ENCODE data around the gene CCDC3. TPM values are rescaled to one million over a fixed set of nuclear protein-coding genes. Genes with fewer than 3 reads are reported as not detected.
"Not testable (repeated sequence)": the region's sequence is repeated elsewhere in the genome, so short reads cannot be mapped to it uniquely, and the experiment has no call there.

The CCDC3 gene
- polyA plus RNA-seq, 6 donors from 2014 or later: not detected

DNA sequence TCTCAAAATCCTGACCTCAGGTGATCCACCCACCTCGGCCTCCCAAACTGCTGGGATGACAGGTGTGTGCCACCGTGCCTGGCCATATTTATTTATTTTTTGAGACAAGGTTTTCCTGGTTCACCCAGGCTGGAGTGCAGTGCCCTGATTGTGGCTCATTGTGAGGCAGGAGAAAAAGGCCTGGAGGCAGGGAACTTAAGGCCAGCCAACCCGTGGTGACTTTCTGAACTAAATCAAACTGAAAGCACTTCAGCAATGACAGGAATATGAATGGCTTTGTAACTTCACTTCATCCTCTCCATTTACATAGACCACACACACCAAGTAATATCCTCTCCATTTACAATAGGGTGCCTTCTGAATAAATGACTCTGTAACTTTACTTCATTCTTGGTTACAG lies 124.4 kb downstream of the CCDC3 start:
- Mint-ChIP-seq H3K4me1 (no peaks in the 10 kb centered on the region), H3K27me3 (peaks cover 0 to 5% (median 0%) of the 10 kb centered on the region in 3 donors), H3K36me3 (no peaks in the 10 kb centered on the region), H3K27ac (no peak overlapping the region), H3K4me3 (no peak overlapping the region), H3K9me3 (peaks cover 0 to 7% (median 0%) of the 10 kb centered on the region in 7 donors)
- no peak for ATAC-seq (ENCODE audit: low read depth in 2 of 2)
- DNase-seq: no peak

DNA sequence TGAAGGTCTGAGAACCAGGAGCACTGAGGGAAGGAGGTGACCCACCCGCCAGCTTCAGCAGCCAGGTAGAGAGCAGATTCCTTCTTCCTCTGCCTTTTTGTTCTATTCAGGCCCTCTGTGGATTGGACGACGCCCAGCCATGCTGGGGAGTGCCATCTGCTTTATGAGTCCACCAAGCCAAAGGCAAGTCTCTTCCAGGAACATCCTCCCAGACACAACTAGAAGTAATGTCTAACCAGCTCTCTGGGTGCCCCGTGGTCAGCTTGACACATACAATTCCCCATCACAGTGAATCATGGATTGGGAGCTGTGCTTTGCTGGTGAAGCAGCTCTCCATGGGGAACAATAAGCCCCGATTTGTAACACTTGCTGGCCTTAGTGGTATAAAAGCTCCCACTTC lies 125.2 kb downstream of the CCDC3 start:
- Mint-ChIP-seq H3K27ac (no peak overlapping the region), H3K4me1 (peaks cover 0 to 3% (median 0%) of the 10 kb centered on the region in 3 donors), H3K27me3 (no peaks in the 10 kb centered on the region), H3K9me3 (peaks cover 0 to 7% (median 0%) of the 10 kb centered on the region in 7 donors), H3K4me3 (no peak overlapping the region), H3K36me3 (no peaks in the 10 kb centered on the region)
- no peak for ATAC-seq (ENCODE audit: low read depth in 2 of 2)
- DNase-seq: no peak

DNA sequence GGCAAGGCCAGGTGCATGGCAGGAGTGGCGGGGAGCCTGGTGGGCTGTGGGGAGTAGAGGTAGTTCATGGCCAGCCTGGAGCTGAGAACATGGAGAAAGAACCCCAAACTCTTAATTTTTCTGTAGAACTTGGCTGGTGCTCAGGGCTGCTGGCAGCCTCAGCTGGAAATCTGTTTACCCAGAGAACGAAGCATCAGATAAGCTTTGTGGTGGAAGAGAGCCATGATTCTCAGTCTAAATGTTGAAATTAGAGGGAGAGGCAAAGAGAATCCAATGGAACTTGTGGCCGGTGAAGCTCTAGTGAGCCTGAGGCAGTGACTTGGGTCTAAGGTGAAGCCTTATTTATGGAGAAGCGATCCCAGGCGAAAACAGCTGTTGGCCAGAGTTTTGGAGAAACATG lies 126.4 kb downstream of the CCDC3 start:
- no peak overlapping the region for H3K4me3 Mint-ChIP-seq
- DNase-seq (no peak), ATAC-seq (ENCODE audit: low read depth in 2 of 2) (no peak)
- no peak overlapping the region for H3K27ac Mint-ChIP-seq
- peaks cover 0 to 3% (median 0%) of the 10 kb centered on the region in 3 donors for H3K27me3 Mint-ChIP-seq
- H3K4me1 Mint-ChIP-seq: peaks cover 0 to 3% (median 0%) of the 10 kb centered on the region in 3 donors
- H3K9me3 Mint-ChIP-seq: peaks cover 0 to 6% (median 0%) of the 10 kb centered on the region in 7 donors
- no peaks in the 10 kb centered on the region for H3K36me3 Mint-ChIP-seq

DNA sequence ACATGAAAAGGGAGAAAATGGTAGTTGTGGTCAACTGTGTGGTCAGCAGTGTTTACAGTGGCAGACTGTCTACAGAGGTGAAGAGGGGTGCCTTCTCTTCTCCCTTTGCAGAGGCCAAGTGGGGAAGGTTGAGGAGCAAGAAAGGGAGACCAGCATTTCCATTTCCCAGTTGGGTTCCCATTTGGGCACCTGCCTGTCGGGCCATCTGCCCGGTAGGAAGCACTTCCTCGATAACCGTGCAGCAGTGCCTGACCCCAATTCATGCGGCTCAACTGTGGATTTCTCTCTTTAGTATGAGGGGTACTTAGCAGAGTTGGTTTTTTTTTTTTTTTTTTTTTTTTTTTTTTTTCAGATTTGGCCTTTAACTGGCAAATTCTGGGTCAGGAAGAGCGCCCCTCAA lies 127.0 kb downstream of the CCDC3 start:
- peaks cover 0 to 3% (median 0%) of the 10 kb centered on the region in 3 donors for H3K27me3 Mint-ChIP-seq
- ATAC-seq (ENCODE audit: low read depth in 2 of 2) (no peak), DNase-seq (no peak)
- H3K9me3 Mint-ChIP-seq: peaks cover 0 to under 1% (median 0%) of the 10 kb centered on the region in 7 donors
- H3K4me1 Mint-ChIP-seq: peaks cover 0 to 3% (median 0%) of the 10 kb centered on the region in 3 donors
- H3K27ac Mint-ChIP-seq: no peak overlapping the region
- H3K4me3 Mint-ChIP-seq: no peak overlapping the region
- no peaks in the 10 kb centered on the region for H3K36me3 Mint-ChIP-seq

DNA sequence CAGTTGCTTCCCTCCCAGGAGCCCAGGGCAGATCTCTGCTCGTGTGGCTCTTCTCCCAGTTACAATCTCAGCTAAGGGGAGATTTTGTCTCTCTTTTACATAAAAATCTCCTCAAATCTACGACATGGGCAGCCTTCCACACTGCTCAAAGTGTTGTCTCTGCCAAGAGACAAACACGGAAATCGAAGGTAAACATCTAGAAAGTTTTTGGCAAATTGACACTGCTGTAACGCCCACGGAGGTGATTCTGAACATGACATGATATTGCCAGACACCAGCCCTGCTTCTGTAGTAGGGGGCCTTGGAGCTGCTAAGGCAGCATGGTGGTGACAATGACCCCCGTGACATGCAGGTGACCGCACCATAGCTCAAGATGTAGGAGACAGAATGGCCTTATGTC lies 128.3 kb downstream of the CCDC3 start:
- H3K4me3 Mint-ChIP-seq: no peak overlapping the region
- no peak for ATAC-seq (ENCODE audit: low read depth in 2 of 2)

DNA sequence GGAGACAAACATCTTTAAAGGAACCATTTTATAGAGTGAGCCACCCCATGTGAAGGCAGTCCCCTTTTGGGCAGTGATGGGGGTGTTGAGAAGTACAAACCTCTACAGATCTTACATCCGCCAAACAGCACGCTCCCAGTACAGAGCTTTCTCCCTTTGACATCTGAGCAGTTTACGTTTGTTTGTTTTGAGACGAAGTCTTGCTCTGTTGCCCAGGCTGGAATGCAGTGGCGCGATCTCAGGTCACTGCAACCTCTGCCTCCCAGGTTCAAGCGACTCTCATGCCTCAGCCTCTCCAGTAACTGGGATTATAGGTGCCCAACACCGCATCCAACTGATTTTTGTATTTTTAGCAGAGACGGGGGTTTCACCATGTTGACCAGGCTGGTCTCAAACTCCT lies 128.9 kb downstream of the CCDC3 start:
- Mint-ChIP-seq H3K27ac (no peak overlapping the region), H3K36me3 (no peaks in the 10 kb centered on the region), H3K9me3 (no peaks in the 10 kb centered on the region), H3K4me1 (peaks cover 0 to 3% (median 0%) of the 10 kb centered on the region in 3 donors), H3K27me3 (peaks cover 0 to 3% (median 0%) of the 10 kb centered on the region in 3 donors), H3K4me3 (no peak overlapping the region)
- DNase-seq (no peak), ATAC-seq (ENCODE audit: low read depth in 2 of 2) (no peak)

More for the DNA sequence above, 128.3 kb downstream of the CCDC3 start:
- no peak for DNase-seq
- Mint-ChIP-seq H3K27me3 (peaks cover 0 to 3% (median 0%) of the 10 kb centered on the region in 3 donors), H3K9me3 (no peaks in the 10 kb centered on the region), H3K4me1 (peaks cover 0 to 3% (median 0%) of the 10 kb centered on the region in 3 donors), H3K36me3 (no peaks in the 10 kb centered on the region), H3K27ac (no peak overlapping the region)

DNA sequence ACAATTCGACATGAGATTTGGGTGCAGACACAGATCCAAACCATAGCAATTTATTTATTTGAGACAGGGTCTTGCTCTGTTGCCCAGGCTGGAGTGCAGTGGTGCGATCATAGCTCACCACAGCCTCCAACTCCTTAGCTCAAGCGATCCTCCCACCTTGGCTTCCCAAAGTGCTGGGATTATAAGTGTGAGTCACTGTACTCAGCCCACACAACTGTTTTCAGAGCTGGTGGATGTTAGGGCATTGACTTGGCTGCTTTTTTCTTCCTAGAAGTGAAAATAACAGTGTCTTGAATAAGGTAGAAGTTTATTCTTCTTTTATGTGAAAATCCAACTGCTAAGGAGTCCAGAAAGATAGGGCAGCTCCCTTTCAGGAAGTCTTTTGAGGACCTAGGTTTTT lies 132.1 kb downstream of the CCDC3 start:
- Mint-ChIP-seq H3K27me3 (peaks cover 0 to 3% (median 0%) of the 10 kb centered on the region in 3 donors), H3K27ac (no peak overlapping the region), H3K4me1 (peaks cover 0 to 13% (median 0%) of the 10 kb centered on the region in 3 donors), H3K36me3 (no peaks in the 10 kb centered on the region), H3K9me3 (no peaks in the 10 kb centered on the region), H3K4me3 (no peak overlapping the region)
- DNase-seq (no peak), ATAC-seq (ENCODE audit: low read depth in 2 of 2) (no peak)

DNA sequence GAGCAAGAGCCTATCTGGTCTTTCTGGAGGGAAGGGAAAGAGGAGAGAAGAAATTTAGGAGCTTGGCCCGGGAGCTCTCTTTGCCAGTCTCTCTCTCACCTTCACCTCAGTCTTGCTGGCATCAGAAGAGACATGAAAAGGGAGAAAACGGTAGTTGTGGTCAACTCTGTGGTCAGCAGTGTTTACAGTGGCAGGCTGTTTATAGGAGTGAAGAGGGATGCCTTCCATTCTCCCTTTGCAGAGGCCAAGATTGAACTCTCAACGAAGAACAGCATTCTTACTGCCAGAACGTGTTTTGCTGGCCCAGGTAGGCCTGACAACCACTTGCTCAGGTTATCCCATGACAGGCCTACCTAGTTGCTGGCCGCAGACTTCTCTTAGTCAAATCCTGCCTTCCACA lies 133.3 kb downstream of the CCDC3 start:
- peaks cover 0 to 3% (median 0%) of the 10 kb centered on the region in 3 donors for H3K27me3 Mint-ChIP-seq
- DNase-seq: no peak
- peak overlapping the region in 1 of 6 donors; percentile 21 for H3K27ac Mint-ChIP-seq
- no peak for ATAC-seq (ENCODE audit: low read depth in 2 of 2)
- peaks cover 0 to 13% (median 0%) of the 10 kb centered on the region in 3 donors for H3K4me1 Mint-ChIP-seq
- H3K36me3 Mint-ChIP-seq: no peaks in the 10 kb centered on the region
- H3K4me3 Mint-ChIP-seq: peak overlapping the region in 1 of 8 donors; percentile 63
- no peaks in the 10 kb centered on the region for H3K9me3 Mint-ChIP-seq

DNA sequence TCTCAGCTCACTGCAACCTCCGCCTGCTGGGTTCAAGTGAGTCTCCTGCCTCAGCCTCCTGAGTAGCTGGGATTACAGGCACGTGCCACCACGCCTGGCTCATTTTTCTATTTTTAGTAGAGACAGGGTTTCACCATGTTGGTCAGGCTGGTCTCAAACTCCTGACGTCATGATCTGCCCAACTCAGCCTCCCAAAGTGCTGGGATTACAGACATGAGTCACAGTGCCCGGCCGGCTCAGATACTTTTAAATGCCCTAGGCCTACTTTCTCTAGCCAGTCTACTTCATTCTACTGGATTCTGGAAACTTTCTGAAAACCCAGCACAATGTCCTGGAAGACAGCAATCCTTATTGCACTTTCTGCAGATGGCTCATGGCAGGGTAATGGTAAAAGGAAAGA lies 136.0 kb downstream of the CCDC3 start:
- not testable (repeated sequence) for H3K9me3 Mint-ChIP-seq; H3K27me3 Mint-ChIP-seq; DNase-seq; H3K4me3 Mint-ChIP-seq; ATAC-seq (ENCODE audit: low read depth in 2 of 2); H3K27ac Mint-ChIP-seq; H3K4me1 Mint-ChIP-seq; H3K36me3 Mint-ChIP-seq

DNA sequence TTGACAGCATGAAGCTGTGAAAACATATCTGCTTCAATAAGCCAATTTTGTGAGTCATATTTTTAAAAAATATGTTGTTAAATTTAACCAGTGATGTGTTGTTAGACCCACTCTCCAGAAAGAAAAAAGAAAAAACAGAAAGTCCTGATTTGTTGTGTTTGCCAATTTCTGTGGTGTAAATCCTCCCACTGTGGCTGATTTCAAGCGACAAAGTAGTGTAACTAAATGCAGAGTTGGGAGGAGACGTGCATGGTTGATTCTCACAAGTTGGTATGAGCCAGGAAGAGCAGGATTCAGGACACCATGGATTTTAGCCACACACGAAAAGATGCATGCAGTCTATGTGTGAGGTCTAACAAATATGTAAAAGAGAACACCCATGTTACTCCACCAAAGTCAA lies 139.1 kb downstream of the CCDC3 start:
- H3K36me3 Mint-ChIP-seq: no peaks in the 10 kb centered on the region
- ATAC-seq (ENCODE audit: low read depth in 2 of 2): no peak
- peaks cover 0 to 10% (median 0%) of the 10 kb centered on the region in 3 donors for H3K4me1 Mint-ChIP-seq
- peaks cover 0 to 12% (median 6%) of the 10 kb centered on the region in 3 donors for H3K27me3 Mint-ChIP-seq
- no peak overlapping the region for H3K4me3 Mint-ChIP-seq
- DNase-seq: no peak
- H3K9me3 Mint-ChIP-seq: peaks cover 0 to 9% (median 5%) of the 10 kb centered on the region in 7 donors
- H3K27ac Mint-ChIP-seq: peak overlapping the region in 1 of 6 donors; percentile 24

DNA sequence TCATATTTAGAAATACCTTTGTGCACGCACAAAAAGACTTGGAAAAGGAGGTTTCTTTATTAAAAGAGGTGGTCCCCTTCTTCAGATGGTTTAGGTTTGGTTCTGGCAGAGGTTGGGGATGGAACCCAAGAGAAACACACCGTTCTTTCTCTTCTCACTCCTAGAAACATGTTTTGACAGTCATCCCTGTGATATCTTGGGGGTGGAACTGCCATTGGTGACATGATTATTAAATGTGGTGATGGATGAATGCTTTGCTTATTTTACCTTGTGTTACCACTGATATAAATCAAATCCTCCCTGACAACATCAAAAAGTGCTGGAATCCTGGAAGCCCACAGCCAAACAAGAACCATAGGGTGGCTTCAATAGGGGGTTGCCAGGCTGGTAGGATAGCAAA lies 146.5 kb downstream of the CCDC3 start:
- Mint-ChIP-seq H3K36me3 (peaks cover 0 to 4% of the 10 kb centered on the region in 2 donors), H3K4me3 (no peak overlapping the region), H3K27me3 (peaks cover 4 to 27% (median 17%) of the 10 kb centered on the region in 3 donors), H3K27ac (no peak overlapping the region), H3K4me1 (peaks cover 0 to 3% (median under 1%) of the 10 kb centered on the region in 3 donors), H3K9me3 (peaks cover 0 to 7% (median 4%) of the 10 kb centered on the region in 7 donors)
- DNase-seq: no peak
- no peak for ATAC-seq (ENCODE audit: low read depth in 2 of 2)

DNA sequence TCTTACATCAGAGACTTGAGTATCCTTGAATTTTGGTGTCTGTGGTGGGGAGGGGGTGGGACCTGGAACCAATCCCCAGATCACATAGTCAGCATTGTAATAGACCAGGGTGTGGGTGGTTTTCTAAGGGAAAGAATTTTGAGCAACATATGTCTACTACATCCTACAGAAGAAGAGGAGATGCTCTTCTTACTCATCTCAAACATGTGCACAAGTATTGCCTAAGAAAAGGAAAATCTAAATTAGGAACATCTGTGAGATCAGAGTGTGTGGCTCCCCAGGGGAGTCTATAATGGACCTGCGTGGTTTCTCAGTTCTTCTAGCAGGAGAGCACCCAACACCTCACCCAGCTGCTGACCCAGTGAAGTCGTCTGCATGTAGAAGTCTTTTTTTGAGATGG lies 148.8 kb downstream of the CCDC3 start:
- DNase-seq (no peak), ATAC-seq (ENCODE audit: low read depth in 2 of 2) (no peak)
- peaks cover 10 to 31% (median 21%) of the 10 kb centered on the region in 3 donors for H3K27me3 Mint-ChIP-seq
- peaks cover 0 to 9% (median 9%) of the 10 kb centered on the region in 3 donors for H3K4me1 Mint-ChIP-seq
- H3K36me3 Mint-ChIP-seq: peaks cover 0 to 4% of the 10 kb centered on the region in 2 donors
- H3K9me3 Mint-ChIP-seq: peaks cover 0 to 6% (median 2%) of the 10 kb centered on the region in 7 donors
- H3K4me3 Mint-ChIP-seq: no peak overlapping the region
- H3K27ac Mint-ChIP-seq: no peak overlapping the region

DNA sequence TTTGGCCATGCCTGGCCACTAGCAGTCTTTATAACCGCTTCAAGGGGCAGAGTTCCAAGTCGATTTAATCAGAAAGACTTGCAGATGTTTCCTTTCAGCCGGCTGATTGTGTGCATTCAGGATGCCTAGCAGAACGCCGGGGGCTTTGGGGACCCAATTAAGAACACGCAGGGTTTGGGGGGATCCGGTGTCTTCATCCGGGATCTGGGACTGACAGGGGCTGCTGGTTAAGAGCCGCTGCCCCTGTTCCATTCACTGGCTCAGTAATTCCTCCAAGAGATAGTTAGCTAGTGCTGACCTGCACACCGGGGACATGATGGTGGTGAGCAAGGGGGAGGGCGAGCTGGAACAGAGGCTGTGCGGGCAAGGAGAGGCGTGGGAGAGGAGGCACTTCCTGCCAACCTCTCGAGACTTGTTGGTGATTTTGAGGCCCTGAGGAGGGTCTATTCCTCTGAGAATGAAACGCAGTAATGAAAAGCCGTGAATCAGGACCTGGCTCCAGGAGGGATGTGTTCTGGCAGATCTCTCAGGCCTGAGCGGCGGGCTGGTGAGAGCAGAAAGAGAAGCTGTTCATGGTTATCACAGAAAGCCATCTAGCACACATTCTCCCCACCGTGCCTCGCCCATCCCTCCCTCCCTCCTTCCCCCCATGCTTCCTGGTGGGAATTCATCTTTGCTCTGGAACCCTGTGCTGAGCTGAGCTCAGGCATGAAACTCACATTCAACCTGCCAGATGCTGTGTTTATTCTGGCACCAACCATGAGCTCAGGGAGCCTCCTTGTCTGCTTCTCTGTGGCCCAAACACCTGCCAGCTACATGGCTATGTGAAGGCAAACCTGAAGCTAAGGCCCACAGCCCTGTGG lies 152.0 kb downstream of the CCDC3 start:
- DNase-seq (no peak), ATAC-seq (ENCODE audit: low read depth in 2 of 2) (no peak)
- Mint-ChIP-seq H3K4me3 (peak overlapping the region in 4 of 8 donors; percentile 0 to 57 (median 42)), H3K4me1 (peaks cover 0 to 9% (median 9%) of the 10 kb centered on the region in 3 donors), H3K9me3 (peaks cover 0 to 6% (median 2%) of the 10 kb centered on the region in 7 donors), H3K36me3 (peaks cover 0 to 4% of the 10 kb centered on the region in 2 donors), H3K27ac (peak overlapping the region in 2 of 6 donors; percentile 37 to 53), H3K27me3 (peaks cover 19 to 36% (median 35%) of the 10 kb centered on the region in 3 donors)

All from naive B cell (primary cell).